GM23338 (cell line): Measurements from ENCODE around the gene ITGB2. TPM values are rescaled to one million over a fixed set of nuclear protein-coding genes. Genes with fewer than 3 reads are reported as not detected.

Experiments
- ATAC-seq: fragments of 200-7000 bp; cut with Tn5 transposase; 3 replicates; pipeline ENCODE4 v1.9.1; 2020
- DNase-seq: peaks from one replicate; pipeline ENCODE4 v3.0.0-alpha.2; 2015; ENCODE audit warnings: low spot score
- H2AFZ ChIP-seq: fragments of 200-600 bp; sonication (generic); 2 replicates; pipeline ENCODE4 v1.8.0; 2016; ENCODE audit warnings: antibody characterized with exemption, mild to moderate bottlenecking, moderate library complexity
- H3F3A ChIP-seq: fragments of 200-600 bp; sonication (generic); replicated peaks from 2 replicates; pipeline ENCODE4 v1.8.0; 2017; ENCODE audit warnings: antibody characterized with exemption, mixed run types, low read depth
- H3K27ac ChIP-seq: fragments of 200-600 bp; sonication (generic); 2 replicates; pipeline ENCODE4 v1.6.1; 2016; ENCODE audit warnings: low read depth
- H3K27me3 ChIP-seq: fragments of 200-600 bp; sonication (generic); 2 replicates; pipeline ENCODE4 v1.8.0; 2016; ENCODE audit warnings: mild to moderate bottlenecking, mixed run types, moderate library complexity; ENCODE audit not compliant: insufficient read depth
- H3K36me3 ChIP-seq: fragments of 200-600 bp; sonication (generic); 2 replicates; pipeline ENCODE4 v1.8.0; 2016; ENCODE audit warnings: mild to moderate bottlenecking; ENCODE audit not compliant: insufficient read depth
- H3K4me1 ChIP-seq: fragments of 200-600 bp; sonication (generic); 2 replicates; pipeline ENCODE4 v1.8.0; 2016; ENCODE audit warnings: mild to moderate bottlenecking, moderate library complexity; ENCODE audit not compliant: insufficient read depth
- H3K4me2 ChIP-seq: fragments of 200-600 bp; sonication (generic); 2 replicates; pipeline ENCODE4 v1.7.1; 2017; ENCODE audit warnings: mixed run types
- H3K4me3 ChIP-seq: fragments of 200-600 bp; sonication (generic); 2 replicates; pipeline ENCODE4 v1.6.1; 2016; ENCODE audit warnings: mixed run types
- H3K79me2 ChIP-seq: fragments of 200-600 bp; sonication (generic); replicated peaks from 2 replicates; pipeline ENCODE4 v1.8.0; 2017; ENCODE audit warnings: mild to moderate bottlenecking; ENCODE audit not compliant: insufficient read depth
- H3K9me2 ChIP-seq: fragments of 200-600 bp; sonication (generic); 2 replicates; pipeline ENCODE4 v1.8.0; 2017; ENCODE audit not compliant: insufficient read depth
- H4K20me1 ChIP-seq: fragments of 200-600 bp; sonication (generic); replicated peaks from 2 replicates; pipeline ENCODE4 v1.8.0; 2017; ENCODE audit warnings: mild to moderate bottlenecking; ENCODE audit not compliant: insufficient read depth
- H3K27ac Mint-ChIP-seq: 2 replicates; pipeline ENCODE4 v1.8.0; 2020; ENCODE audit warnings: inconsistent platforms, mild to moderate bottlenecking, moderate library complexity, mixed read lengths
- H3K27me3 Mint-ChIP-seq: 3 replicates; pipeline ENCODE4 v1.8.0; 2022; ENCODE audit warnings: low read depth, mild to moderate bottlenecking, moderate library complexity, mixed read lengths, inconsistent platforms; ENCODE audit not compliant: insufficient read depth, poor library complexity
- H3K36me3 Mint-ChIP-seq: 3 replicates; pipeline ENCODE4 v1.8.0; 2021; ENCODE audit warnings: low read depth, mild to moderate bottlenecking, inconsistent platforms, moderate library complexity, mixed read lengths
- H3K4me1 Mint-ChIP-seq: 3 replicates; pipeline ENCODE4 v1.8.0; 2020; ENCODE audit warnings: mild to moderate bottlenecking, inconsistent platforms, mixed read lengths
- H3K4me3 Mint-ChIP-seq: 3 replicates; pipeline ENCODE4 v1.8.0; 2021; ENCODE audit warnings: moderate library complexity, mild to moderate bottlenecking, inconsistent platforms, mixed read lengths
- H3K9me3 Mint-ChIP-seq: 3 replicates; pipeline ENCODE4 v1.8.0; 2020; ENCODE audit warnings: moderate library complexity, mild to moderate bottlenecking, inconsistent platforms, mixed read lengths
- CREB1 ChIP-seq: fragments of 250-450 bp; sonication (Bioruptor Pico); IDR thresholded peaks from 2 replicates; pipeline ENCODE4 v1.5.0; 2020; ENCODE audit warnings: low read depth, mild to moderate bottlenecking, moderate library complexity
- CTCF ChIP-seq, 2 experiments: fragments of 200-600 bp in 1 of 2; sonication (generic) in 1 of 2; conservative IDR thresholded peaks; 2 replicates each; pipeline versions ENCODE4 v1.5.1 to v1.6.1; 2016 to 2017; ENCODE audit warnings: antibody characterized with exemption in 2 of 2, low read depth in 2 of 2, mild to moderate bottlenecking in 2 of 2, moderate library complexity in 1 of 2
- ETS1 ChIP-seq: IDR thresholded peaks from 2 replicates; pipeline ENCODE4 v1.6.1; 2016; ENCODE audit warnings: antibody characterized with exemption
- EZH2 ChIP-seq: fragments of 200-600 bp; sonication (generic); IDR thresholded peaks from one replicate; pipeline ENCODE4 v1.8.0; 2017; ENCODE audit warnings: antibody characterized with exemption, mild to moderate bottlenecking, low read depth; ENCODE audit not compliant: unreplicated experiment
- EZH2phosphoT487 ChIP-seq: fragments of 200-600 bp; sonication (generic); IDR thresholded peaks from one replicate; pipeline ENCODE4 v1.8.1; 2018; ENCODE audit warnings: antibody characterized with exemption; ENCODE audit not compliant: unreplicated experiment
- NANOG ChIP-seq: IDR thresholded peaks from 2 replicates; pipeline ENCODE4 v1.6.1; 2016; ENCODE audit warnings: antibody characterized with exemption, borderline replicate concordance
- POLR2AphosphoS5 ChIP-seq: IDR thresholded peaks from 2 replicates; pipeline ENCODE4 v1.6.1; 2016; ENCODE audit warnings: antibody characterized with exemption, low read depth
- STAT1 ChIP-seq: IDR thresholded peaks from one replicate; pipeline ENCODE4 v1.6.1; 2016; ENCODE audit warnings: antibody characterized with exemption; ENCODE audit not compliant: unreplicated experiment
- ZNF114 ChIP-seq: fragments of 250-450 bp; sonication (Bioruptor Pico); IDR thresholded peaks from 2 replicates; pipeline ENCODE4 v1.5.0; 2020; ENCODE audit warnings: mild to moderate bottlenecking, moderate library complexity
- ZNF331 ChIP-seq: fragments of 250-450 bp; sonication (Bioruptor Pico); IDR thresholded peaks from 2 replicates; pipeline ENCODE4 v1.5.0; 2020; ENCODE audit warnings: low read depth, mild to moderate bottlenecking, moderate library complexity
- ZNF462 ChIP-seq: fragments of 250-450 bp; sonication (Bioruptor Pico); IDR thresholded peaks from 2 replicates; pipeline ENCODE4 v1.5.0; 2020; ENCODE audit warnings: mild to moderate bottlenecking, moderate library complexity
- polyA plus RNA-seq: library from polyadenylated mRNA; unstranded; fragments of >200 nt; fragmentation: Nextera tagmentation; extraction: Ambion mirVana; gene quantifications from 2 replicates; pipeline ENCODE4 v1.2.1, GENCODE V29; 2016
- total RNA-seq: library from RNA; depleted of rRNA; stranded (reverse); fragments of >200 nt; shearing (Covaris generic); gene quantifications from 2 replicates; pipeline ENCODE4 v1.2.3, GENCODE V29; 2014

The ITGB2 gene
- total and polyA plus RNA-seq, 2 experiments from 2014 or later = 0.44 to 0.63 TPM

GRCh38 chr21:44848821-44849521 is 71.7 kb downstream of the ITGB2 start:
- no peak overlapping the region for H3K27ac ChIP-seq
- H3K9me2 ChIP-seq = no peaks in the 10 kb centered on the region
- DNase-seq (no peak), ATAC-seq (no peak)
- no peaks in the 10 kb centered on the region; the same call in none of the 2 replicates for H4K20me1 ChIP-seq
- H3F3A ChIP-seq = peaks cover 3% of the 10 kb centered on the region; the same call in 1 of the 2 replicates
- H3K79me2 ChIP-seq = peaks cover 12% of the 10 kb centered on the region; the same call in 1 of the 2 replicates
- no peak overlapping the region for H3K27ac Mint-ChIP-seq
- H3K4me3 ChIP-seq = no peak overlapping the region
- H3K4me1 Mint-ChIP-seq = peaks cover 13% of the 10 kb centered on the region
- H3K4me3 Mint-ChIP-seq = no peak overlapping the region
- TF ChIP-seq POLR2AphosphoS5 = no peak
- no peak for TF ChIP-seq EZH2
- no peak for TF ChIP-seq STAT1
- TF ChIP-seq CREB1 (CRISPR knock-in tag) = no peak
- no peak for TF ChIP-seq EZH2phosphoT487
- no peak for TF ChIP-seq CTCF (conservative IDR thresholded peaks at IDR 0.05; ENCODE audit: low read depth in 2 of 2)
- TF ChIP-seq ZNF462 (CRISPR knock-in tag) = no peak
- no peak for TF ChIP-seq ZNF114 (CRISPR knock-in tag)
- TF ChIP-seq ETS1 = no peak
- no peak for TF ChIP-seq ZNF331 (CRISPR knock-in tag)
- TF ChIP-seq NANOG = no peak
- peaks cover 36% of the 10 kb centered on the region for H3K36me3 Mint-ChIP-seq
- H3K27me3 ChIP-seq = no peaks in the 10 kb centered on the region
- no peak overlapping the region for H2AFZ ChIP-seq
- H3K36me3 ChIP-seq = peaks cover 26% of the 10 kb centered on the region; the same call in 1 of the 2 replicates
- H3K27me3 Mint-ChIP-seq = peaks cover 11% of the 10 kb centered on the region
- no peak overlapping the region for H3K4me2 ChIP-seq
- H3K9me3 Mint-ChIP-seq = no peaks in the 10 kb centered on the region; the same call in 2 of the 3 replicates
- peaks cover 11% of the 10 kb centered on the region for H3K4me1 ChIP-seq
